PC-9 (cell line): Measurements from ENCODE around the gene TANC1. TPM values are rescaled to one million over a fixed set of nuclear protein-coding genes. Genes with fewer than 3 reads are reported as not detected.

ENCODE experiments used
- BruUV-seq: library from RNA; stranded (reverse); fragments of 400-500 nt; replicated peaks from 2 replicates; lab custom pipeline; 2021; lab: Mats Ljungman, UMichigan
- CTCF ChIA-PET: fragments of 300-600 bp; sonication (Branson Sonifier 250); formaldehyde crosslinking; loops from one replicate; lab custom pipeline; 2022; ENCODE audit warnings: antibody characterized with exemption; lab: Charles Lee
- POLR2A ChIA-PET: fragments of 300-600 bp; sonication (Branson Sonifier 250); formaldehyde crosslinking; loops from one replicate; lab custom pipeline; 2022; ENCODE audit warnings: antibody characterized with exemption; ENCODE audit not compliant: unreplicated experiment; lab: Charles Lee
- DNase-seq, 2 experiments: peaks; one replicate each; pipeline versions ENCODE4 v3.0.0 to v3.0.0-alpha.2; 2015 to 2022; ENCODE audit warnings: mixed read lengths in 1 of 2
- H2AFZ ChIP-seq: fragments of 200-600 bp; sonication (generic); 2 replicates; pipeline ENCODE4 v1.8.1; 2017; ENCODE audit warnings: antibody characterized with exemption
- H3F3A ChIP-seq: fragments of 200-600 bp; sonication (generic); 2 replicates; pipeline ENCODE4 v1.8.1; 2017; ENCODE audit warnings: antibody characterized with exemption, mild to moderate bottlenecking, low read depth; ENCODE audit not compliant: insufficient read depth
- H3K27ac ChIP-seq: fragments of 200-600 bp; sonication (generic); 2 replicates; pipeline ENCODE4 v1.6.1; 2016; ENCODE audit warnings: mixed run types
- H3K27me3 ChIP-seq: fragments of 200-600 bp; sonication (generic); 2 replicates; pipeline ENCODE4 v1.6.1; 2016; ENCODE audit warnings: low read depth, mixed run types; ENCODE audit not compliant: insufficient read depth
- H3K36me3 ChIP-seq: fragments of 200-600 bp; sonication (generic); 2 replicates; pipeline ENCODE4 v1.6.1; 2016; ENCODE audit warnings: low read depth, mixed run types
- H3K4me1 ChIP-seq: fragments of 200-600 bp; sonication (generic); replicated peaks from 2 replicates; pipeline ENCODE4 v1.6.1; 2016; ENCODE audit warnings: mixed run types; ENCODE audit not compliant: insufficient read depth
- H3K4me2 ChIP-seq: fragments of 200-600 bp; sonication (generic); 2 replicates; pipeline ENCODE4 v1.6.1; 2017; ENCODE audit warnings: mixed run types
- H3K4me3 ChIP-seq: fragments of 200-600 bp; sonication (generic); 2 replicates; pipeline ENCODE4 v1.6.1; 2016; ENCODE audit warnings: mixed run types
- H3K79me2 ChIP-seq: fragments of 200-600 bp; sonication (generic); 2 replicates; pipeline ENCODE4 v1.6.1; 2017; ENCODE audit warnings: low read depth, mixed run types
- H3K9me2 ChIP-seq: fragments of 200-600 bp; sonication (generic); 2 replicates; pipeline ENCODE4 v1.8.1; 2017; ENCODE audit warnings: mild to moderate bottlenecking; ENCODE audit not compliant: insufficient read depth
- H3K9me3 ChIP-seq: fragments of 200-600 bp; sonication (generic); 2 replicates; pipeline ENCODE4 v1.8.1; 2016; ENCODE audit warnings: low read depth; ENCODE audit not compliant: insufficient read depth
- H4K20me1 ChIP-seq: fragments of 200-600 bp; sonication (generic); 2 replicates; pipeline ENCODE4 v1.8.1; 2017; ENCODE audit not compliant: insufficient read depth
- EZH2 ChIP-seq: fragments of 200-600 bp; sonication (generic); IDR thresholded peaks from 2 replicates; pipeline ENCODE4 v1.8.0; 2017; ENCODE audit warnings: antibody characterized with exemption, low read depth
- intact Hi-C: fragments of 100-400 bp; cut with micrococcal nuclease; formaldehyde crosslinking; loops from one replicate; pipeline ENCODE4 v1.10.0; 2022; ENCODE audit not compliant: unreplicated experiment
- total RNA-seq: library from RNA; stranded (reverse); gene quantifications from 2 replicates; pipeline ENCODE4 v1.2.3, GENCODE V29; 2021
- TF ChIP-seq, protein P1 (sequence below): fragments of 200-600 bp; sonication (generic); conservative IDR thresholded peaks from 2 replicates; pipeline ENCODE4 v1.6.1; 2017; ENCODE audit warnings: mixed run types, antibody characterized with exemption, mild to moderate bottlenecking, moderate library complexity

TANC1 gene
- total RNA-seq, 1 experiment from 2014 or later = 26.0 TPM

DNA sequence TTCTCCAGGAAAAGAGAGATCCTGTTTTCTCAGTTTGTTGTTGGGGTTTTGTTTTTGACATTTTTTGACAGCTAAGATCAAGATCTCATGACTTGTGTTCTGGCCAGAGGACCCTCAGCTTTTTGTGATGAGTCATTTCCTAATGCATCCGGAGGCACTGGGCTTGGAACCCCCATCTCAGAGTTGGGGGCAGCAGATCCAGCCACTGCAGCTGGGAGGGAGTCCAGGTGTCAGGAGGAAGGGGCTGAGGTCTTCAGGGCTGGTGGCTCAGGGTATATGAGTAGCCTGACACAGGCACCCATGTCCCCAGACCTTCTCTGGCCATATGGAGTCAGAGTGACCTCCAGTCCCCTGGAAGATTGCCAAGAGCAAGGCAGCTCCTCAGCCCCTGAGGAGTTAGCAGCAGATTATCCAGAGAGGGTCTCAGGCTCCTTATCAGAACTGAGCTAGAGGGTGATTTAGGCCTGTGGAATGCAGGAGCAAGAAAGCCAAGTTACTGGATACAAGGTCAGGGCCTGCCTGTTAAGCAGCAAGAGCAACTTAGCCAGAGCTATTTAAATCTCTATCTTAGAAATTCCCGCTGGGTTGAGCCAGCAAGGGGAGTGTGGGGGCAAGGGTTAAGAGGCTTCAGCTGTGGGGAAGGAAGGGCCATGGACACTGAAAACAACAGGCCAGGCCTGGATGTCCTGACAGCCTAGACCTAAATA is 62.4 kb downstream of the TANC1 start:
- H3K79me2 ChIP-seq = peaks cover 54% of the 10 kb centered on the region
- intact Hi-C loops = loop anchor here (2.0 to 5.0 kb wide), 2 partner anchors 40 to 64 kb away; partner anchors contain the start of gene TANC1

DNA sequence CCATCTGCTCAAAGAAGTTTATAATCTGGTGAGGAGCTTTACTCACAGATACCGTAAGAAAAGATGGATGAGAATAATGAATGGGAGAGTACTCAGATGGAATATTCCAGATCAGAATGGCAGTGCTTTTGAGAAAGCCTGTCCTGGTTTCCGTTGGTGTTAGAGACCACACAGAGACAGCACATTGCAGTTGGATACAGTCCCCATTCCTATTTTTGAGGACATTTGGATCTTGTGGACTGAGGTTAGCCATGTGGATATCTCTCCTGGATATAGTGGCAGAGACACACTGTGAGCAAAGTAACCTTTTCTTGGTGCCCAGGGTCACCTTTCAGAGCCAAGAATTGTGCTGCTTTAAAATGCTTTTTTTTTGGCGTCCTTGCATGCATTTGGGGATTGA is 63.7 kb downstream of the TANC1 start:
- Histone ChIP-seq H3K27ac (0 out of 2 replicates have a peak overlapping the region, but pooled peaks have one; percentile 73), H3K79me2 (peaks cover 58% of the 10 kb centered on the region), H3K27me3 (no peaks in the 10 kb centered on the region), H2AFZ (no peak overlapping the region), H3K4me2 (peak overlapping the region; percentile 69), H3K4me1 (peaks cover 32% of the 10 kb centered on the region), H4K20me1 (no peaks in the 10 kb centered on the region), H3K4me3 (no peak overlapping the region), H3K9me2 (no peaks in the 10 kb centered on the region), H3K36me3 (no peaks in the 10 kb centered on the region), H3F3A (peaks cover 21% of the 10 kb centered on the region), H3K9me3 (no peaks in the 10 kb centered on the region)
- DNase-seq = no peak
- TF ChIP-seq, protein P1, sequence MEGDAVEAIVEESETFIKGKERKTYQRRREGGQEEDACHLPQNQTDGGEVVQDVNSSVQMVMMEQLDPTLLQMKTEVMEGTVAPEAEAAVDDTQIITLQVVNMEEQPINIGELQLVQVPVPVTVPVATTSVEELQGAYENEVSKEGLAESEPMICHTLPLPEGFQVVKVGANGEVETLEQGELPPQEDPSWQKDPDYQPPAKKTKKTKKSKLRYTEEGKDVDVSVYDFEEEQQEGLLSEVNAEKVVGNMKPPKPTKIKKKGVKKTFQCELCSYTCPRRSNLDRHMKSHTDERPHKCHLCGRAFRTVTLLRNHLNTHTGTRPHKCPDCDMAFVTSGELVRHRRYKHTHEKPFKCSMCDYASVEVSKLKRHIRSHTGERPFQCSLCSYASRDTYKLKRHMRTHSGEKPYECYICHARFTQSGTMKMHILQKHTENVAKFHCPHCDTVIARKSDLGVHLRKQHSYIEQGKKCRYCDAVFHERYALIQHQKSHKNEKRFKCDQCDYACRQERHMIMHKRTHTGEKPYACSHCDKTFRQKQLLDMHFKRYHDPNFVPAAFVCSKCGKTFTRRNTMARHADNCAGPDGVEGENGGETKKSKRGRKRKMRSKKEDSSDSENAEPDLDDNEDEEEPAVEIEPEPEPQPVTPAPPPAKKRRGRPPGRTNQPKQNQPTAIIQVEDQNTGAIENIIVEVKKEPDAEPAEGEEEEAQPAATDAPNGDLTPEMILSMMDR = no peak
- TF ChIP-seq EZH2 = no peak
- intact Hi-C loops = loop anchor here (5.0 kb wide), 1 partner anchor 65 kb away; the partner anchor contains the start of gene TANC1
- ChIA-PET POLR2A (no interaction called here), CTCF (no interaction called here)
- no TSS peak for BruUV-seq

More for the DNA sequence above, 62.4 kb downstream of the TANC1 start:
- ChIA-PET CTCF (interaction anchor here (0.6 to 0.9 kb wide), 2 partner anchors 12 to 88 kb away, joined by 3 to 5 read pairs; no protein-coding TSS in a partner anchor), POLR2A (interaction anchor here (0.5 to 0.7 kb wide), 6 partner anchors 12 to 1961 kb away, joined by 3 to 19 read pairs (median 4); no protein-coding TSS in a partner anchor)
- H3K4me2 ChIP-seq = peak overlapping the region; percentile 69
- H3K27ac ChIP-seq = peak overlapping the region; percentile 73
- H3K36me3 ChIP-seq = no peaks in the 10 kb centered on the region
- no TSS peak for BruUV-seq
- peaks cover 21% of the 10 kb centered on the region for H3F3A ChIP-seq
- DNase-seq = peak; percentile 47 to 83
- no peaks in the 10 kb centered on the region for H3K9me3 ChIP-seq
- no peak overlapping the region for H3K4me3 ChIP-seq
- no peaks in the 10 kb centered on the region for H3K27me3 ChIP-seq
- peaks cover 32% of the 10 kb centered on the region for H3K4me1 ChIP-seq
- H3K9me2 ChIP-seq = no peaks in the 10 kb centered on the region
- H2AFZ ChIP-seq = no peak overlapping the region
- H4K20me1 ChIP-seq = no peaks in the 10 kb centered on the region
- no peak for TF ChIP-seq EZH2
- TF ChIP-seq, protein P1 = no peak

DNA sequence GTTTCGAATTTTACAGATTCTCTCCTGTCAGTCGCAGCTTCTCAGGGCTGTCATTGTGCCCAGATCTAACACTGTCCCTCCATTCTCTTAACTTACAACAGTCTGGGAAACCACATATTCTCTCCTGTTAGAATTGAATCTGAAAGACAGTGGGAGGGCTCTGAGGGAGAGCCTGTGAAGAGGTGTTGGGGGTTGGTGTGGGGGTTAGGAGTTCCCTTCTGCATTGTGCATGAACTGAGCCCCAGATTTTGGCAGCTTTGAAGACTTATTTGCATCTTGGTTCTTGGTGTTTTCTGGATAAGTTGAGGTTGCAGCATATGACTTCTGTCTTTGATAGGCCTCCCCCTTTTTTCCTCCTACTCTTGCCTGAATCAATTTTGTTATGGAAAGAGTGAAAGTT is 64.1 kb downstream of the TANC1 start:
- Histone ChIP-seq H3K4me3 (no peak overlapping the region), H3K27me3 (no peaks in the 10 kb centered on the region), H2AFZ (no peak overlapping the region), H3K4me2 (no peak overlapping the region), H3K4me1 (peaks cover 32% of the 10 kb centered on the region), H3F3A (peaks cover 21% of the 10 kb centered on the region), H3K36me3 (no peaks in the 10 kb centered on the region), H3K9me2 (no peaks in the 10 kb centered on the region), H3K79me2 (peaks cover 61% of the 10 kb centered on the region), H3K27ac (no peak overlapping the region), H3K9me3 (no peaks in the 10 kb centered on the region), H4K20me1 (no peaks in the 10 kb centered on the region)
- intact Hi-C loops = loop anchor here (5.0 kb wide), 1 partner anchor 65 kb away; the partner anchor contains the start of gene TANC1
- ChIA-PET CTCF (interaction anchor here (0.6 kb wide), 1 partner anchor 88 kb away, joined by 4 read pairs; no protein-coding TSS in a partner anchor), POLR2A (no interaction called here)
- no peak for DNase-seq
- TF ChIP-seq EZH2 = no peak
- TF ChIP-seq, protein P1 = no peak
- no TSS peak for BruUV-seq
